GM12878 (cell line): ENCODE results near the gene RTP1. TPM values are rescaled to one million over a fixed set of nuclear protein-coding genes. Genes with fewer than 3 reads are reported as not detected.

Experiments used
- ATAC-seq: fragments of 200-7000 bp; cut with Tn5 transposase; 3 replicates; pipeline ENCODE4 v1.9.1; 2020; ENCODE audit warnings: mild to moderate bottlenecking, moderate library complexity
- BruUV-seq: library from RNA; stranded (reverse); fragments of 400-500 nt; replicated peaks from 2 replicates; lab custom pipeline; 2021; lab: Mats Ljungman, UMichigan
- CTCF ChIA-PET: fragments of 300-600 bp; sonication (Branson Sonifier 250); formaldehyde crosslinking; extraction: SDS; loops from one replicate; lab custom pipeline; 2021; ENCODE audit warnings: inconsistent platforms; lab: Yijun Ruan, JAX
- POLR2A ChIA-PET: fragments of 350-600 bp; formaldehyde crosslinking; extraction: SDS; loops from one replicate; lab custom pipeline; 2021; ENCODE audit warnings: inconsistent platforms; lab: Charles Lee
- RAD21 ChIA-PET: fragments of 300-600 bp; sonication (Branson Sonifier 250); formaldehyde crosslinking; loops from one replicate; lab custom pipeline; 2023; ENCODE audit warnings: antibody characterized with exemption; ENCODE audit not compliant: unreplicated experiment; lab: Charles Lee
- SMC1A ChIA-PET: fragments of 300-600 bp; sonication (Branson Sonifier 250); formaldehyde crosslinking; loops from one replicate; lab custom pipeline; 2023; ENCODE audit not compliant: unreplicated experiment, uncharacterized antibody; lab: Charles Lee
- DNase-seq: peaks from one replicate; pipeline ENCODE4 v3.0.0-alpha.2; 2011; ENCODE audit warnings: low read depth, low spot score
- FAIRE-seq: peaks from 3 replicates; lab custom pipeline; 2011; peaks lifted over from hg19 to GRCh38; lab: Jason Lieb, UNC
- H2AFZ ChIP-seq: 2 replicates; pipeline ENCODE4 v1.6.0; 2011; ENCODE audit warnings: low read depth, low read length, control low read depth; ENCODE audit not compliant: control insufficient read depth
- H3K27ac ChIP-seq: 2 replicates; pipeline ENCODE4 v1.5.1; 2011; ENCODE audit warnings: control low read depth; ENCODE audit not compliant: control insufficient read depth, insufficient read depth
- H3K27me3 ChIP-seq, 2 experiments: replicated peaks in 1 of 2; 2 replicates each; pipeline versions ENCODE4 v1.6.0 to v1.6.1; 2011; ENCODE audit warnings: low read length in 1 of 2; ENCODE audit not compliant: control insufficient read depth in 2 of 2, insufficient read depth in 2 of 2
- H3K36me3 ChIP-seq, 2 experiments: 2 replicates each; pipeline ENCODE4 v1.5.1; 2011; ENCODE audit warnings: low read length in 1 of 2; ENCODE audit not compliant: control insufficient read depth in 2 of 2, insufficient read depth in 2 of 2
- H3K4me1 ChIP-seq: 2 replicates; pipeline ENCODE4 v1.6.1; 2011; ENCODE audit warnings: mild to moderate bottlenecking, low read length, moderate library complexity, mixed read lengths; ENCODE audit not compliant: control insufficient read depth, insufficient read depth
- H3K4me2 ChIP-seq: 2 replicates; pipeline ENCODE4 v1.6.0; 2011; ENCODE audit warnings: control low read depth; ENCODE audit not compliant: control insufficient read depth, insufficient read depth
- H3K4me3 ChIP-seq: fragments of 200-600 bp; sonication (generic); 2 replicates; pipeline ENCODE4 v1.5.1; 2016
- H3K79me2 ChIP-seq: 2 replicates; pipeline ENCODE4 v1.6.0; 2011; ENCODE audit warnings: low read length; ENCODE audit not compliant: control insufficient read depth, insufficient read depth
- H3K9ac ChIP-seq: 2 replicates; pipeline ENCODE4 v1.8.0; 2011; ENCODE audit warnings: low read length, control low read depth, mixed read lengths; ENCODE audit not compliant: control insufficient read depth, insufficient read depth
- H3K9me3 ChIP-seq: replicated peaks from 3 replicates; pipeline ENCODE4 v1.5.1; 2011; ENCODE audit warnings: mild to moderate bottlenecking, low read length; ENCODE audit not compliant: control insufficient read depth, insufficient read depth
- H4K20me1 ChIP-seq: 2 replicates; pipeline ENCODE4 v1.6.0; 2011; ENCODE audit not compliant: control insufficient read depth, insufficient read depth
- ASH2L ChIP-seq: fragments of 300-600, 200-600 bp; sonication (generic); IDR thresholded peaks from 2 replicates; pipeline ENCODE4 v1.6.1; 2017; ENCODE audit warnings: low read depth, mild to moderate bottlenecking, borderline replicate concordance
- IRF3 ChIP-seq: fragments of 450-650 bp; IDR thresholded peaks from 2 replicates; pipeline ENCODE4 v1.6.1; 2014; ENCODE audit warnings: mild to moderate bottlenecking
- MTA2 ChIP-seq: fragments of 450-650 bp; IDR thresholded peaks from 2 replicates; pipeline ENCODE4 v1.6.1; 2016; ENCODE audit warnings: low read depth, mild to moderate bottlenecking, moderate library complexity
- MXI1 ChIP-seq: fragments of 150-350 bp; IDR thresholded peaks from 2 replicates; pipeline ENCODE4 v1.6.1; 2011; ENCODE audit warnings: low read depth, mild to moderate bottlenecking, inconsistent platforms, low read length, improper control_type of control experiment
- PML ChIP-seq: IDR thresholded peaks from 2 replicates; pipeline ENCODE4 v1.6.1; 2012; ENCODE audit warnings: low read length, inconsistent platforms
- POLR2A ChIP-seq: IDR thresholded peaks from 2 replicates; pipeline ENCODE4 v1.6.1; 2011; ENCODE audit warnings: low read depth, mild to moderate bottlenecking, low read length
- SKIL ChIP-seq: fragments of 450-650 bp; IDR thresholded peaks from 2 replicates; pipeline ENCODE4 v1.6.1; 2017; ENCODE audit warnings: mild to moderate bottlenecking, low read depth, inconsistent platforms; ENCODE audit not compliant: poor library complexity, severe bottlenecking
- YBX1 ChIP-seq: fragments of 450-650 bp; IDR thresholded peaks from 2 replicates; pipeline ENCODE4 v1.6.1; 2016; ENCODE audit warnings: antibody characterized with exemption
- WGBS: methylation state at CpG from one replicate; pipeline ENCODE4 v1.1.6; 2016; ENCODE audit warnings: low lambda C conversion rate; ENCODE audit not compliant: insufficient replicate concordance, insufficient coverage; ENCODE audit errors: missing lambda C conversion rate; 5-methylcytosine and 5-hydroxymethylcytosine counted together
- in situ Hi-C: fragments of 300-500 bp; cut with MboI; formaldehyde crosslinking; loops from 9 replicates; pipeline ENCODE4 v1.14.3; 2018; ENCODE audit warnings: mixed read lengths
- intact Hi-C: fragments of 100-400 bp; cut with micrococcal nuclease; formaldehyde crosslinking; loops from one replicate; pipeline ENCODE4 v1.14.2; 2022; ENCODE audit not compliant: unreplicated experiment
- polyA plus RNA-seq, 11 experiments: library from polyadenylated mRNA; depleted of rRNA in 4 of 11; unstranded in 6 of 11; stranded (reverse) in 5 of 11; fragments of >200 nt; fragmentation: Nextera tagmentation in 4 of 11; fragmentation: Illumina TruSeq in 1 of 11; extraction: Ambion mirVana in 4 of 11; extraction: Trizol in 1 of 11; gene quantifications; 1 replicate in 1 of 11; 2 replicates in 10 of 11; pipeline versions ENCODE4 v1.2.1 to v1.2.3, GENCODE V29; 2011 to 2016; ENCODE audit warnings: inconsistent platforms in 2 of 11, missing spikeins in 2 of 11, low read depth in 1 of 11
- total RNA-seq, 4 experiments: library from RNA; depleted of rRNA in 3 of 4; stranded (reverse); fragments of >200 nt in 3 of 4; fragmentation: Illumina TruSeq in 1 of 4; extraction: Trizol in 1 of 4; gene quantifications; 2 replicates each; pipeline versions ENCODE4 v1.2.1 to v1.2.3, GENCODE V29; 2013 to 2021
- TF ChIP-seq, protein P1 (sequence below), 3 experiments: IDR thresholded peaks in 2 of 3; conservative IDR thresholded peaks in 1 of 3; 2 replicates each; pipeline ENCODE4 v1.5.1; 2011; ENCODE audit warnings: low read depth in 3 of 3, low read length in 3 of 3, mild to moderate bottlenecking in 3 of 3, control low read depth in 2 of 3, moderate library complexity in 2 of 3, inconsistent platforms in 1 of 3, mixed read lengths in 1 of 3; ENCODE audit not compliant: control insufficient read depth in 2 of 3, insufficient read depth in 1 of 3; ENCODE audit errors: extremely low read depth in 1 of 3

The RTP1 gene
- total and polyA plus RNA-seq, 10 of the 15 experiments (the other 5 are each of a cell fraction or from before 2014, with no cell fraction given), result not detected

DNA sequence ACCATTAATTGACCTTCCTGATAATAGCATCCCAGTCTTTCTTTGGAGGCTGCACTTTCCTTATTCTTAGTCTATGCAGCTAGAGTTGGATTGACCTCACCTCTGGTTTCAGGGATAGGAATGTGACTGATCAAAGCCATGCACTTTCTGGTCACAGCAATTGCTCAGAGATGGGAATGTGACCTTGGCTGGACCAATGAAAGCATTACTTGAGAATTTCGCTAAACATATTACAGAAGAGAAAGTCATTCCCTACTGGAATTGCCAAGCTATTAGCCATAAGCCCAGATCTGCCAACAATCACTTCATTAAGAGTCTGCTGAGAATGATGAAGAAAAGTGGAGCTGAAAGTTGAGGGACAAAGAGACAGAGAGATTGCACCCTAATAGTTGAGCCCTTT, 32.7 kb downstream of the RTP1 start:
- intact Hi-C loops, result no loop called here
- Histone ChIP-seq H3K9ac (no peak overlapping the region), H3K36me3 (no peaks in the 10 kb centered on the region), H3K4me3 (no peak overlapping the region), H4K20me1 (no peaks in the 10 kb centered on the region)
- BruUV-seq, result no TSS peak
- no peak for DNase-seq
- WGBS, result 50% methylated on average over 1 of the region's 1 CpG
- TF ChIP-seq YBX1, result no peak
- no peak for TF ChIP-seq SKIL
- TF ChIP-seq IRF3, result no peak
- TF ChIP-seq, protein P1, sequence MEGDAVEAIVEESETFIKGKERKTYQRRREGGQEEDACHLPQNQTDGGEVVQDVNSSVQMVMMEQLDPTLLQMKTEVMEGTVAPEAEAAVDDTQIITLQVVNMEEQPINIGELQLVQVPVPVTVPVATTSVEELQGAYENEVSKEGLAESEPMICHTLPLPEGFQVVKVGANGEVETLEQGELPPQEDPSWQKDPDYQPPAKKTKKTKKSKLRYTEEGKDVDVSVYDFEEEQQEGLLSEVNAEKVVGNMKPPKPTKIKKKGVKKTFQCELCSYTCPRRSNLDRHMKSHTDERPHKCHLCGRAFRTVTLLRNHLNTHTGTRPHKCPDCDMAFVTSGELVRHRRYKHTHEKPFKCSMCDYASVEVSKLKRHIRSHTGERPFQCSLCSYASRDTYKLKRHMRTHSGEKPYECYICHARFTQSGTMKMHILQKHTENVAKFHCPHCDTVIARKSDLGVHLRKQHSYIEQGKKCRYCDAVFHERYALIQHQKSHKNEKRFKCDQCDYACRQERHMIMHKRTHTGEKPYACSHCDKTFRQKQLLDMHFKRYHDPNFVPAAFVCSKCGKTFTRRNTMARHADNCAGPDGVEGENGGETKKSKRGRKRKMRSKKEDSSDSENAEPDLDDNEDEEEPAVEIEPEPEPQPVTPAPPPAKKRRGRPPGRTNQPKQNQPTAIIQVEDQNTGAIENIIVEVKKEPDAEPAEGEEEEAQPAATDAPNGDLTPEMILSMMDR (IDR thresholded peaks at IDR 0.05 in 2 of 3, conservative IDR thresholded peaks at IDR 0.05 in 1 of 3; ENCODE audit: control insufficient read depth in 2 of 3, extremely low read depth in 1 of 3, insufficient read depth in 1 of 3, low read depth in 3 of 3, low read length in 3 of 3), result no peak
- no peak for TF ChIP-seq MTA2
- no peak for TF ChIP-seq PML
- no peak for TF ChIP-seq POLR2A
- no peak for TF ChIP-seq ASH2L
- no peak for TF ChIP-seq MXI1
- TF ChIP-seq, all 136 proteins: peak for 0
- FAIRE-seq (no peak), ATAC-seq (no peak)
- H3K4me1 ChIP-seq, result no peaks in the 10 kb centered on the region
- H3K79me2 ChIP-seq, result no peaks in the 10 kb centered on the region
- H3K27me3 ChIP-seq, result peaks cover 3 to 7% of the 10 kb centered on the region in 2 experiments; a peak in 3 of 4 replicates
- no peaks in the 10 kb centered on the region for H3K9me3 ChIP-seq
- ChIA-PET SMC1A (no interaction called here), RAD21 (no interaction called here), POLR2A (no interaction called here), CTCF (interaction anchor here (0.9 kb wide), 1 partner anchor 10 kb away, joined by 4 read pairs; no protein-coding TSS in a partner anchor)
- H2AFZ ChIP-seq, result no peak overlapping the region
- no peak overlapping the region for H3K27ac ChIP-seq
- in situ Hi-C loops, result no loop called here
- no peak overlapping the region for H3K4me2 ChIP-seq
